GM13977 (cell line): Measurements from ENCODE around the gene WLS.

Source experiments
- DNase-seq: peaks from one replicate; pipeline ENCODE4 v3.0.0; 2012; ENCODE audit warnings: low spot score
- in situ Hi-C: fragments of 300-500 bp; cut with MboI; formaldehyde crosslinking; loops from one replicate; pipeline ENCODE4 v1.12.0; 2022; ENCODE audit warnings: low sequenced_read_pairs, low pct_unique_long_range_greater_than_20kb, mixed read lengths, inconsistent platforms; ENCODE audit not compliant: unreplicated experiment
- TF ChIP-seq, protein P1 (sequence below): IDR thresholded peaks from 2 replicates; pipeline ENCODE4 v1.5.1; 2012; ENCODE audit warnings: mild to moderate bottlenecking, control low read depth; ENCODE audit not compliant: insufficient read depth; ENCODE audit errors: extremely low read depth, missing control alignments

WLS gene

DNA sequence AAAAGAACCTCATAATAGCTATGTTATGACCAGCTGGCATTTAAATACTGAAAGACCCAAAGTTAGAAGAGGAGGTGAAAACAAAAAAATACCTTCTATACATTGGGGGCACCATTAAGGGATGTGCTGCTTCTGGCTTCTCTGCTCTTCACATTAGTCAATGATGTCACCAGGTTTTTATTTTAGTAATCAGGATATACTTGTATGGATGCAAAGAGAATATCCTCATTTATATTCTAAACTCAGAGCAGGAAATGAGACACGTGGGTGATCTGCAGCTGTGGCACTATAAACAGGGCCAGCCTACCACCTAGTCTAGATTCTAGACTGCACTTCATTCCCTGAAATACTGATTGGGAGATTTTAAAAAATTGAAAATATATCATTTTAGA, 51.2 kb downstream of the WLS start:
- no peak for DNase-seq
- TF ChIP-seq, protein P1, sequence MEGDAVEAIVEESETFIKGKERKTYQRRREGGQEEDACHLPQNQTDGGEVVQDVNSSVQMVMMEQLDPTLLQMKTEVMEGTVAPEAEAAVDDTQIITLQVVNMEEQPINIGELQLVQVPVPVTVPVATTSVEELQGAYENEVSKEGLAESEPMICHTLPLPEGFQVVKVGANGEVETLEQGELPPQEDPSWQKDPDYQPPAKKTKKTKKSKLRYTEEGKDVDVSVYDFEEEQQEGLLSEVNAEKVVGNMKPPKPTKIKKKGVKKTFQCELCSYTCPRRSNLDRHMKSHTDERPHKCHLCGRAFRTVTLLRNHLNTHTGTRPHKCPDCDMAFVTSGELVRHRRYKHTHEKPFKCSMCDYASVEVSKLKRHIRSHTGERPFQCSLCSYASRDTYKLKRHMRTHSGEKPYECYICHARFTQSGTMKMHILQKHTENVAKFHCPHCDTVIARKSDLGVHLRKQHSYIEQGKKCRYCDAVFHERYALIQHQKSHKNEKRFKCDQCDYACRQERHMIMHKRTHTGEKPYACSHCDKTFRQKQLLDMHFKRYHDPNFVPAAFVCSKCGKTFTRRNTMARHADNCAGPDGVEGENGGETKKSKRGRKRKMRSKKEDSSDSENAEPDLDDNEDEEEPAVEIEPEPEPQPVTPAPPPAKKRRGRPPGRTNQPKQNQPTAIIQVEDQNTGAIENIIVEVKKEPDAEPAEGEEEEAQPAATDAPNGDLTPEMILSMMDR: no peak
- in situ Hi-C loops: no loop called here

DNA sequence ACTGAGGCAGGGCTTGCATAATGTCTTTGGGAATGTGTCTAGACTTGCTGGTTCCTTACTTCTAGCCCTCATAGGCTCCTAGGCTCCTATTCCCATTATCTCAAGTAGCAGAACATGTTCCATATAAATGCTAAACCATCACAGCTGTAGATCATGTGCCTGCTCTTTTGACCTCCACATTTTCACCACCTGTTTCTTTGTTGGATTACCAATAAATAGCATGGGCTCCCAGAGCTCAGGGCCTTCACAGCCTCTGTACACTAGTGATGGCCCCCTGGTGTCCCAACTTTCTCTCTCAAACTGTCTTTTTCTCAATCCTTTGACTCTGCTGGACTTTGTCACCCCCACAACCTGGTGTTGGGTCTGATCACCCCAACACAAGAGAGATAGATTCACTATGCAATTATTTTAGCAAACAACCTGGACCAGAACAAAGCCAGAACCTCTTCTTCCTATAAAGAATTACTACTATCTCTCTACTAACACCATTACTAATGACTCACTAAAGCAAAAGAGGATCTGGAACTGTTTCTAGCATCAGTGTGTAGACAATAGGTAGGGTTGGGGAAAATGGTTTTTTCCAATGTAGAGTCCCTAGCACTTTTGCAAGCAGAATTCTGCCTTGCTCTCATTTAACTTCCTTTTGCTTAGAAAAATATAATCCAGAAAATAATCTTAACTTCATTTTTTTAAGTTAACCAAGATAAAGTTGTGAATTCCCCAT, 51.7 kb downstream of the WLS start:
- TF ChIP-seq, protein P1: no peak
- no peak for DNase-seq
- in situ Hi-C loops: no loop called here

DNA sequence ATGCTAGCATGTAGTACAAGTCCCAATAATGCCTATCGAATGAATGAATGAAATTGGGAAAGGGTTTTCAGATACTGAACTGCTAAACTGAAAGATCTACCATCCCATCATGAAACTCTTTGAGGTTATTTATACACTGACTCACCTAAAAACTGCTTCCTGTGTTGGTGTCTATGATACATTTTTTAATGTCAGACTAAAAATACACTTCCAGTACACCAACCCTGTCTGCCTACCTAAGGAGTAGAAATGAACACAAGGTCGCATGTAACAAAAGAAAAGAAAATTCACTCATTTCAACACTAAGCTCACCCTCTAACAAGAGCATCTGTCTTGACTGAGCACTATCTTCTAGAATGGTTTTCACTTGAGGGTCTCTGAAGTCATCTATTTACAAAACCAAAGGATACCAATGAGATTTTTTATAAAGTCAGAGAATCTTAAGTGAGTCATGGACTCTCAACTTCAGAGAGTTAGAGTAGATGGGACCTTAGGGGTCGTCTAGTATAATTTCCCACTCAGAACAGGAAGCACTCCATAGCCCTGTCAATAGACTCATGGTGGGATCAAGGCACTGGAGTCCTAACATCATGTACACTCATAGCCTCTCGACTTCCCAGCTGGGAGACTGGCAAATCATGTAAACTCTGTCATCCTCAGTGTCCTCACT, 53.4 kb downstream of the WLS start:
- DNase-seq: no peak
- in situ Hi-C loops: no loop called here
- TF ChIP-seq, protein P1: no peak

DNA sequence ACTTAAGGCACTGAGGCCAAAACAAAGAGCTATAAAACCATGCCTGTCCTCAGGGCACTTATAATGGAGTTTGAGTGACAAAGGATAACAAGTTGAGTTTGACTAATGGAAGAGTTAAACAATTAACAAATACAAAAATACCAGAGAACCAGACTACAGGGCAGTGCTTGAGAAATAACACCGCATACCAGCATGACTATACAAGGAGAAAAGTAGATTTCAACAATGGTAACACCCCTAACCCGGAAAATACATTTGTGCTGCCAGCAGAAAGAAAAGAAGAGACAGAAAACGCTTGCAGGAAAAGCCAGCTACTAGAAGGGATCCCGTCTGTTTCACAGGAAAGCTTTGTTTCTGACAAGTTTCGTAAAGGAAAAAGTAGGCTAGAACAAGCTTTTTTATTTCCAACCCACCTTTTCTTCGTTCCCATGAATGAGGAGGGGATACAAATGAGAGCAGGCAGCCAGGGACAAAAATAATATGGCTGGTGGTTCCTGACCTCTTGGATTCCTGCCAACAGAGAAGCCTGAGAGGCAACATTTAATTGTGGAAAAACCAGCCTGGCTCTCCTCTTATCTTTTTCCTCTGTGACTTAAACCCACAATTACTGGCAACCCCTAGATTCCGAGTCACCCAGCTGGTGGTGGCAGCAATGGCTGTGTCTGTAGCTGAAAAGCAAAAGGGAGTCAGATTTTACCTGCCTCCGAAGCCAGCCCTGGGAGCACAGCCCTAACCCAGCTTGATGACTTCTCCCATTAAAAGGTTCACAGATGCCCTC, 56.5 kb downstream of the WLS start:
- no peak for DNase-seq
- TF ChIP-seq, protein P1: no peak
- in situ Hi-C loops: no loop called here

DNA sequence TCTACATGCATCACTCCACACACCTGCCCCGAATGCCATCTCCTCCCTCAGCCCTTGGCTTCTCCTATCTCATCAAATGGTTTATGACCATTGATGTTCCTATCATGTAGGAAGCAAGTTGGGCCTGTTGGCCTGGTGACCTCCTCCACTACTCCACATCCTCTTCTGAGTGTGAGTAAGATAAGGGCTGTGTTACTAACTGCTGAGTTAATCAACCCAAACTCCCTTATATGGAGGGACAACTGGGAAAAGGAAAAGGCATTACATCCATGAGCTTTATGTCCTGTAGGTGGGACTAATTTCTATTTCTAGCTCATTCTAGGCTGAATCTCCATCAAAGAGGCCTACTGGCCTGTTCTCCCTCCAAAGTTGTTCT, 57.6 kb downstream of the WLS start:
- TF ChIP-seq, protein P1: no peak
- no peak for DNase-seq

DNA sequence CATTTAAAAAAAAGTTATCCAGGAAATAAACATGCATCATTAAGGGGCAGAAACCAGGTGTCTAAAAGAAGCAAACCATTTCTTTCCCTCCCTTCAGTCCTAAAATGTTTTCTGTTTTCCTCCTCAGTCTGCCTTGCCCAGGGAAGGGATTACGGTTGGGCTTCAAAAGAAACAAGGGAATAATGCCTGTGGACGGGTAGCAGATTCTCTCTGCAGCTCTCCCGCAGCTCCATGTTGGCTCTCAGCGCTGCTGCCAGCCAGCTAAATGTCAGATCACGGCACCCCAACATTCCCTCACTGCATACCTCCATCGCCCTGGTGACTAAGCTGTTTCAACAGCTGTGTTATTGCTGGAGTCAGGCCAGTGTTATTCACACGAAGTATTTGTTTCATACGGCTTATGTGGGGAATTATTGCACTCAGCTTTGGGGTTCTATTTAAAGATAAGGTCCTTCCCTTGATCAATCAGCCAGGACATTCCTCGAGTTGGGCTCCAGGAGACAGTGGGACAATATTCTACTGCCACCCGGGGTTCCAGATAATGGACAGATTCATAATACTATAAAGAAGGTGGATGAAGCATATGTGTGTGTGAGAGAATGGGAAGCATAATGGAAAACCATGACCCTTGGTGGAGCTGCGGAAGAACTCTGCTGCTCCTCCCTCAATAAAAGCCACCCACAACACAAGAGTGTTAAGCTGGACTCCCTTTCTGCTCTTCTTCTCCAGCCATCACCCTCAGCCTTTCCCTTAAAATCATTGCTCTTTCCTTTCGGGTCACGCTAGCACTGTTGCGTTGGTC, 58.2 kb downstream of the WLS start:
- DNase-seq: no peak
- TF ChIP-seq, protein P1: no peak
- in situ Hi-C loops: no loop called here

More for the DNA sequence above, 57.6 kb downstream of the WLS start:
- in situ Hi-C loops: no loop called here
